A673 (cell line): ENCODE results near the gene CASP5. TPM values are rescaled to one million over a fixed set of nuclear protein-coding genes. Genes with fewer than 3 reads are reported as not detected.
A peak's percentile ranks its signal among the peaks of the same experiment; 100 is the strongest.

ENCODE experiments used
- BruUV-seq: library from RNA; stranded (reverse); fragments of 400-500 nt; replicated peaks from 2 replicates; lab custom pipeline; 2021; lab: Mats Ljungman, UMichigan
- CTCF ChIA-PET: fragments of 300-600 bp; sonication (Branson Sonifier 250); formaldehyde crosslinking; loops from one replicate; lab custom pipeline; 2022; ENCODE audit warnings: antibody characterized with exemption; lab: Charles Lee
- POLR2A ChIA-PET: fragments of 300-600 bp; sonication (Branson Sonifier 250); formaldehyde crosslinking; loops from one replicate; lab custom pipeline; 2022; ENCODE audit warnings: antibody characterized with exemption; ENCODE audit not compliant: low non-redundant PET; lab: Charles Lee
- DNase-seq: peaks from one replicate; pipeline ENCODE4 v3.0.0-alpha.2; 2015; ENCODE audit warnings: low spot score
- H3K27ac ChIP-seq: fragments of 200-600 bp; sonication (generic); 2 replicates; pipeline ENCODE4 v1.5.1; 2016; ENCODE audit warnings: mixed run types, low read depth, mild to moderate bottlenecking, mixed read lengths, antibody characterized with exemption, low read length; ENCODE audit not compliant: poor library complexity, severe bottlenecking
- H3K27me3 ChIP-seq: fragments of 200-600 bp; sonication (generic); replicated peaks from 2 replicates; pipeline ENCODE4 v1.6.1; 2017; ENCODE audit warnings: mixed run types, low read depth, mild to moderate bottlenecking, mixed read lengths, antibody characterized with exemption, low read length; ENCODE audit not compliant: insufficient read depth, poor library complexity
- H3K36me3 ChIP-seq: fragments of 200-600 bp; sonication (generic); 2 replicates; pipeline ENCODE4 v1.6.1; 2016; ENCODE audit warnings: mixed run types, mild to moderate bottlenecking, mixed read lengths, antibody characterized with exemption, low read length; ENCODE audit not compliant: insufficient read depth, poor library complexity, severe bottlenecking
- H3K4me1 ChIP-seq: fragments of 200-600 bp; sonication (generic); 2 replicates; pipeline ENCODE4 v1.6.1; 2017; ENCODE audit warnings: mixed run types, mild to moderate bottlenecking, mixed read lengths, antibody characterized with exemption, low read length; ENCODE audit not compliant: insufficient read depth, poor library complexity, severe bottlenecking
- H3K4me3 ChIP-seq: fragments of 200-600 bp; sonication (generic); 2 replicates; pipeline ENCODE4 v1.5.1; 2016; ENCODE audit warnings: low read depth, mixed run types, mild to moderate bottlenecking, mixed read lengths, low read length; ENCODE audit not compliant: poor library complexity, severe bottlenecking
- H3K9me3 ChIP-seq: fragments of 200-600 bp; sonication (generic); 2 replicates; pipeline ENCODE4 v1.6.1; 2016; ENCODE audit warnings: mixed run types, low read depth, mild to moderate bottlenecking, mixed read lengths, antibody characterized with exemption, low read length; ENCODE audit not compliant: poor library complexity, severe bottlenecking
- CTCF ChIP-seq: fragments of 300-800, 200-600 bp; sonication (generic); conservative IDR thresholded peaks from 2 replicates; pipeline ENCODE4 v1.5.1; 2017; ENCODE audit warnings: low read depth, mild to moderate bottlenecking, antibody characterized with exemption, low read length, moderate library complexity, mixed read lengths
- EZH2 ChIP-seq: fragments of 200-600 bp; sonication (generic); IDR thresholded peaks from 2 replicates; pipeline ENCODE4 v1.6.1; 2017; ENCODE audit warnings: borderline replicate concordance, low read depth, mild to moderate bottlenecking, mixed read lengths, antibody characterized with exemption, low read length; ENCODE audit not compliant: poor library complexity, severe bottlenecking
- intact Hi-C: fragments of 100-400 bp; cut with micrococcal nuclease; formaldehyde crosslinking; loops from one replicate; pipeline ENCODE4 v1.10.0; 2022; ENCODE audit not compliant: unreplicated experiment
- total RNA-seq: library from RNA; stranded (reverse); gene quantifications from 2 replicates; pipeline ENCODE4 v1.2.3, GENCODE V29; 2021

CASP5 gene
- total RNA-seq, 1 experiment from 2014 or later, result not detected

- no TSS peak for BruUV-seq
- DNase-seq, result no peak
- no peak overlapping the region for H3K4me3 ChIP-seq
- TF ChIP-seq CTCF (no peak), EZH2 (no peak)
- H3K27me3 ChIP-seq, result no peaks in the 10 kb centered on the region
- intact Hi-C loops, result no loop called here
- H3K9me3 ChIP-seq, result no peaks in the 10 kb centered on the region
- H3K27ac ChIP-seq, result no peak overlapping the region
- POLR2A ChIA-PET, result no interaction called here
- no peaks in the 10 kb centered on the region for H3K36me3 ChIP-seq
- CTCF ChIA-PET, result no interaction called here
- no peaks in the 10 kb centered on the region for H3K4me1 ChIP-seq
Measured at GRCh38 chr11:105003151-105003550, 19.8 kb downstream of the CASP5 start.

DNA sequence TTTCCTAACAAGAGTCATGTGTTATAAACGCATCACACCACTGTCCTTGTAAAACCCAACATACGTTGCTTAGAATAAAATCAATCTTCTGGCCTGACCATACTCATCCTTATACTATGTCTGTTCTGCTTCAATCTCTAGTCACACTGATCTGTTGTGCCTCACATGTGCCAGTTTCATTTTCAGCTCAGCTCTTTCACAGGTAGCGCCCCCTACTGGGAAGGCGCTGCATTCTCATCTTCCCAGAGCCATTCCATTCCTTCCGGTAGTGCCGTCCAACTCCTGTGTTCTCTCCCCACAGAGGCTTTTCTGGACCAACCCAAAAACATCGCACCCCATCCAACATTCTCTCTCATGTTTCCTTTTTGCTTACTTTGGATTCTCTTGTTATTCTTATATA is 22.2 kb downstream of the CASP5 start:
- ChIA-PET CTCF (no interaction called here), POLR2A (no interaction called here)
- no peaks in the 10 kb centered on the region for H3K36me3 ChIP-seq
- H3K4me3 ChIP-seq, result no peak overlapping the region
- DNase-seq, result peak; percentile 40
- H3K4me1 ChIP-seq, result no peaks in the 10 kb centered on the region
- no TSS peak for BruUV-seq
- TF ChIP-seq EZH2 (no peak), CTCF (peak; percentile 84)
- no peak overlapping the region for H3K27ac ChIP-seq
- H3K9me3 ChIP-seq, result no peaks in the 10 kb centered on the region
- intact Hi-C loops, result no loop called here
- H3K27me3 ChIP-seq, result no peaks in the 10 kb centered on the region

DNA sequence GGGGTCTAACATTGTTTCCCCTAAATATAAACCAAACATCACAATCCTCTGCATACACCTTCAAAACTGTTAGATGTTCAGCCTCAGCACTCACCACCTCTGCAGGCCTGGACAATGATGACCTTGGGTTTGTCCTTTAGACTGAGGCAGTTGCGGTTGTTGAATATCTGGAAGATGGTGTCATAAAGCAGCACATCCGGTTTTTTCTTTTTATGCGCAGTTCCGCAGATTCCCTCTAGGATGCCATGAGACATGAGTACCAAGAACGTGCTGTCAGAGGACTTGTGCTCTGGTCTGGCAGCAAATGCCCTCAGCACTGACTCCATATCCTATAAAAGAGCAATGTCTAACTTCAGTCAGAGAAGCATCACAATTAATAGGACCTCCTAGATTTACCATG is 22.8 kb downstream of the CASP5 start:
- CTCF ChIA-PET, result no interaction called here

More for the DNA sequence above, 22.8 kb downstream of the CASP5 start:
- POLR2A ChIA-PET, result no interaction called here
- TF ChIP-seq CTCF, result no peak
- no peaks in the 10 kb centered on the region for H3K27me3 ChIP-seq
- BruUV-seq, result no TSS peak
- H3K27ac ChIP-seq, result no peak overlapping the region
- no peaks in the 10 kb centered on the region for H3K9me3 ChIP-seq
- DNase-seq, result peak; percentile 52
- intact Hi-C loops, result no loop called here
- H3K4me3 ChIP-seq, result no peak overlapping the region
- H3K36me3 ChIP-seq, result no peaks in the 10 kb centered on the region
- H3K4me1 ChIP-seq, result no peaks in the 10 kb centered on the region
